Measurements from ENCODE around the gene RNPS1. TPM values are rescaled to one million over a fixed set of nuclear protein-coding genes. Genes with fewer than 3 reads are reported as not detected.

RNPS1 gene
- polyA plus RNA-seq, 1 of the 3 experiments (the other 2 are of a cell fraction): 277 TPM

DNA sequence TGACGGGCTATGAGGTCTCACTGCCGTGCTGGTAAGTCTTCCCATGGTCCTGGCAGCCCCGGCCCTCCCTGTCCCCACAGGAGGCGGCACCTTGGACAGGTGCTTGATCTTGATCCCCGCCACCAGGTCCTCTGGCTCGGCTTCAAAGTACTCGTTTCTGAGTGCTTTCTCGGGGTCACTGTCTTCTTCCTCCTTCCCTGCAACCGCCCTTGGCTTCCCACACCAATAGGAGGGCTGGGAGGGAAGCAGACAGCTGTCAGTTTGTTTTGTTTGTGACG is 31.9 kb upstream of the RNPS1 start:
- Histone ChIP-seq H3K4me3 (ENCODE audit: low read depth in 2 of 2, low read length in 1 of 2) (no peak overlapping the region), H3K4me1 (ENCODE audit: control insufficient read depth in 1 of 2, insufficient read depth in 2 of 2, low read depth in 1 of 2, low read length in 1 of 2) (no peaks in the 10 kb centered on the region; a peak in 1 of 4 replicates), H3K27ac (ENCODE audit: low read depth in 2 of 2, low read length in 1 of 2) (no peak overlapping the region), H3K9ac (no peak overlapping the region), H2AFZ (ENCODE audit: low read depth) (no peak overlapping the region), H3F3A (replicated peaks; ENCODE audit: insufficient read depth) (no peaks in the 10 kb centered on the region), H4K20me1 (ENCODE audit: insufficient read depth) (no peaks in the 10 kb centered on the region), H3K79me2 (ENCODE audit: insufficient read depth) (no peaks in the 10 kb centered on the region), H3K9me3 (no peaks in the 10 kb centered on the region), H3K9me2 (no peaks in the 10 kb centered on the region), H3K4me2 (no peak overlapping the region), H3K27me3 (ENCODE audit: insufficient read depth) (no peaks in the 10 kb centered on the region), H3K36me3 (replicated peaks in 1 of 2; ENCODE audit: control insufficient read depth in 1 of 2, insufficient read depth in 2 of 2, low read length in 1 of 2) (peaks cover 0 to 3% of the 10 kb centered on the region in 2 experiments)
- TF ChIP-seq GABPA (IDR thresholded peaks at IDR 0.05; ENCODE audit: low read depth): no peak
- no peak for TF ChIP-seq NRF1 (IDR thresholded peaks at IDR 0.05; ENCODE audit: low read depth, low read length)
- TF ChIP-seq MXI1 (IDR thresholded peaks at IDR 0.05; ENCODE audit: low read depth, low read length): no peak
- TF ChIP-seq SMC3 (IDR thresholded peaks at IDR 0.05; ENCODE audit: low read depth, low read length): no peak
- TF ChIP-seq, protein P1, sequence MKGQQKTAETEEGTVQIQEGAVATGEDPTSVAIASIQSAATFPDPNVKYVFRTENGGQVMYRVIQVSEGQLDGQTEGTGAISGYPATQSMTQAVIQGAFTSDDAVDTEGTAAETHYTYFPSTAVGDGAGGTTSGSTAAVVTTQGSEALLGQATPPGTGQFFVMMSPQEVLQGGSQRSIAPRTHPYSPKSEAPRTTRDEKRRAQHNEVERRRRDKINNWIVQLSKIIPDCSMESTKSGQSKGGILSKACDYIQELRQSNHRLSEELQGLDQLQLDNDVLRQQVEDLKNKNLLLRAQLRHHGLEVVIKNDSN (IDR thresholded peaks at IDR 0.05; ENCODE audit: borderline replicate concordance, low read depth): no peak
- TF ChIP-seq RAD21 (IDR thresholded peaks at IDR 0.05; ENCODE audit: low read length): no peak
- TF ChIP-seq, protein P2, sequence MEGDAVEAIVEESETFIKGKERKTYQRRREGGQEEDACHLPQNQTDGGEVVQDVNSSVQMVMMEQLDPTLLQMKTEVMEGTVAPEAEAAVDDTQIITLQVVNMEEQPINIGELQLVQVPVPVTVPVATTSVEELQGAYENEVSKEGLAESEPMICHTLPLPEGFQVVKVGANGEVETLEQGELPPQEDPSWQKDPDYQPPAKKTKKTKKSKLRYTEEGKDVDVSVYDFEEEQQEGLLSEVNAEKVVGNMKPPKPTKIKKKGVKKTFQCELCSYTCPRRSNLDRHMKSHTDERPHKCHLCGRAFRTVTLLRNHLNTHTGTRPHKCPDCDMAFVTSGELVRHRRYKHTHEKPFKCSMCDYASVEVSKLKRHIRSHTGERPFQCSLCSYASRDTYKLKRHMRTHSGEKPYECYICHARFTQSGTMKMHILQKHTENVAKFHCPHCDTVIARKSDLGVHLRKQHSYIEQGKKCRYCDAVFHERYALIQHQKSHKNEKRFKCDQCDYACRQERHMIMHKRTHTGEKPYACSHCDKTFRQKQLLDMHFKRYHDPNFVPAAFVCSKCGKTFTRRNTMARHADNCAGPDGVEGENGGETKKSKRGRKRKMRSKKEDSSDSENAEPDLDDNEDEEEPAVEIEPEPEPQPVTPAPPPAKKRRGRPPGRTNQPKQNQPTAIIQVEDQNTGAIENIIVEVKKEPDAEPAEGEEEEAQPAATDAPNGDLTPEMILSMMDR (IDR thresholded peaks at IDR 0.05): no peak
- no peak for TF ChIP-seq YY1 (IDR thresholded peaks at IDR 0.05; ENCODE audit: low read depth)
- POLR2A ChIA-PET: no interaction called here
- DNase-seq: no peak
- 79% methylated on average over 3 of the region's 10 CpGs for WGBS (ENCODE audit: low lambda C conversion rate)
- CTCF ChIA-PET: no interaction called here

DNA sequence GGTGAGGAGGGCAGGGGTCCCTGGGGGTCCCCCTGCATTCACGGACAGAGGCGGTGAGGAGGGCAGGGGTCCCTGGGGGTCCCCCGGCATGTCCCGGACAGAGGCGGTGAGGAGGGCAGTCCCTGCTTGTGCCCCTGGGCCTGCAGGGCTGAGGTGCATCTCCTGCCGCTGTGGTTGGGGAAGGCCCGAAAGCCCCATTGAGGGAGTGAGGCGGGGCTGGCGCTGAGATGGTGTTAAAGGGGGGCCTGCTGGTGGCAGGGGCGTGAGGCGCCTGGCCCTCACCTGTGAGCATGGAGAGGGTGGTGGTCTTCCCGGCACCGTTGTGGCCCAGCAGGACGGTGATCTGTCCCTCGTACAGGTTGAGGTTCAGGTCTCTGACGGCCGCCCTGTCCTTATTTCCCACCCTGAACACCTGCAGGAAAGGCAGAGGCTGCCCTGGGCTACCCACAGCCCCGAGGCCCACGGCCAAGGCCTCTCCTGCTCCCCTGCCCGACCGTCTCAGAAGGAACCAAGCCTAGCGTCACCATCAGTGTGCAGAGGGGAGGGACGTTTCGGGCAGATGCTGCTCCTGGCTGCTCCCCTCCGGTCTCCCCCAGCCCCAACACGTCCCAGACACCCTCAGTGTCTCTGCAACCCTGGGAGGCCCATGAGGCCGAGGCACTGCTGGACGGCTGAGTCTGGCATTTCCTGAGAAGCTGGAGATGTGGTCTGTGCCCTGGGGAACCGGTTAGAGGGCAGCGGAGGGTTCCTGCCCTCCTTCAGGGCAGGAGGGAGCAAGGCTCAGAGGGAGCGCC is 31.4 kb upstream of the RNPS1 start:
- 80% methylated on average over 20 of the region's 31 CpGs for WGBS (ENCODE audit: low lambda C conversion rate)
- no peaks in the 10 kb centered on the region for H4K20me1 ChIP-seq (ENCODE audit: insufficient read depth)
- no peak overlapping the region for H3K9ac ChIP-seq
- ChIA-PET POLR2A (no interaction called here), CTCF (no interaction called here)
- H3K36me3 ChIP-seq (replicated peaks in 1 of 2; ENCODE audit: control insufficient read depth in 1 of 2, insufficient read depth in 2 of 2, low read length in 1 of 2): peaks cover 0 to 3% of the 10 kb centered on the region in 2 experiments
- no peaks in the 10 kb centered on the region for H3K9me3 ChIP-seq
- no peak overlapping the region for H3K27ac ChIP-seq (ENCODE audit: low read depth in 2 of 2, low read length in 1 of 2)
- no peaks in the 10 kb centered on the region for H3F3A ChIP-seq (replicated peaks; ENCODE audit: insufficient read depth)
- no peaks in the 10 kb centered on the region for H3K79me2 ChIP-seq (ENCODE audit: insufficient read depth)
- no peaks in the 10 kb centered on the region; a peak in 1 of 4 replicates for H3K4me1 ChIP-seq (ENCODE audit: control insufficient read depth in 1 of 2, insufficient read depth in 2 of 2, low read depth in 1 of 2, low read length in 1 of 2)
- TF ChIP-seq RXRA (IDR thresholded peaks at IDR 0.05; ENCODE audit: borderline replicate concordance, low read depth) (no peak), POLR2AphosphoS5 (IDR thresholded peaks at IDR 0.05; ENCODE audit: low read depth, low read length) (no peak), GABPA (IDR thresholded peaks at IDR 0.05; ENCODE audit: low read depth) (no peak)
- TF ChIP-seq, protein P3, sequence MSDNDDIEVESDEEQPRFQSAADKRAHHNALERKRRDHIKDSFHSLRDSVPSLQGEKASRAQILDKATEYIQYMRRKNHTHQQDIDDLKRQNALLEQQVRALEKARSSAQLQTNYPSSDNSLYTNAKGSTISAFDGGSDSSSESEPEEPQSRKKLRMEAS (IDR thresholded peaks at IDR 0.05; ENCODE audit: low read depth): no peak
- no peak overlapping the region for H3K4me2 ChIP-seq
- no peak overlapping the region for H2AFZ ChIP-seq (ENCODE audit: low read depth)
- no peak overlapping the region for H3K4me3 ChIP-seq (ENCODE audit: low read depth in 2 of 2, low read length in 1 of 2)
- no peak for DNase-seq
- H3K27me3 ChIP-seq (ENCODE audit: insufficient read depth): no peaks in the 10 kb centered on the region
- H3K9me2 ChIP-seq: no peaks in the 10 kb centered on the region

Data from SK-N-SH (cell line).